PC-9 (cell line): ENCODE measurements around the gene SNURF.

Experiments
- EZH2 ChIP-seq: fragments of 200-600 bp; sonication (generic); IDR thresholded peaks from 2 replicates; pipeline ENCODE4 v1.8.0; 2017; ENCODE audit warnings: antibody characterized with exemption, low read depth
- TF ChIP-seq, protein P1 (sequence below): fragments of 200-600 bp; sonication (generic); conservative IDR thresholded peaks from 2 replicates; pipeline ENCODE4 v1.6.1; 2017; ENCODE audit warnings: mixed run types, antibody characterized with exemption, mild to moderate bottlenecking, moderate library complexity

DNA sequence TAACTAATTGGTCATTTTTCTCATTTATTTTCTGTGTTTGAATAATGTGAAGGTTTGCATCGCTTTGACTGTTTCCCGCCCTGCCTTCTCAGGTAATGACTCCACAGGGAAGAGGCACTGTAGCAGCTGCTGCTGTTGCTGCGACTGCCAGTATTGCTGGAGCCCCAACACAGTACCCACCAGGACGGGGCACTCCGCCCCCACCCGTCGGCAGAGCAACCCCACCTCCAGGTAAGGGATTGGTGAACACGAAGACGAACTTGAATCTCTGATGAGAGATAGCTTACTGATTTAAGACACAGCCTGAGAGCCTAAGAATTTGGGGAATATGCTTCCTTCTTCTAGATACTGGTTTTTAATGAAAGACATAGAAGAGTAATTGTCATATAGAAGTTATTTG is 22.9 kb downstream of the SNURF start:
- TF ChIP-seq, protein P1, sequence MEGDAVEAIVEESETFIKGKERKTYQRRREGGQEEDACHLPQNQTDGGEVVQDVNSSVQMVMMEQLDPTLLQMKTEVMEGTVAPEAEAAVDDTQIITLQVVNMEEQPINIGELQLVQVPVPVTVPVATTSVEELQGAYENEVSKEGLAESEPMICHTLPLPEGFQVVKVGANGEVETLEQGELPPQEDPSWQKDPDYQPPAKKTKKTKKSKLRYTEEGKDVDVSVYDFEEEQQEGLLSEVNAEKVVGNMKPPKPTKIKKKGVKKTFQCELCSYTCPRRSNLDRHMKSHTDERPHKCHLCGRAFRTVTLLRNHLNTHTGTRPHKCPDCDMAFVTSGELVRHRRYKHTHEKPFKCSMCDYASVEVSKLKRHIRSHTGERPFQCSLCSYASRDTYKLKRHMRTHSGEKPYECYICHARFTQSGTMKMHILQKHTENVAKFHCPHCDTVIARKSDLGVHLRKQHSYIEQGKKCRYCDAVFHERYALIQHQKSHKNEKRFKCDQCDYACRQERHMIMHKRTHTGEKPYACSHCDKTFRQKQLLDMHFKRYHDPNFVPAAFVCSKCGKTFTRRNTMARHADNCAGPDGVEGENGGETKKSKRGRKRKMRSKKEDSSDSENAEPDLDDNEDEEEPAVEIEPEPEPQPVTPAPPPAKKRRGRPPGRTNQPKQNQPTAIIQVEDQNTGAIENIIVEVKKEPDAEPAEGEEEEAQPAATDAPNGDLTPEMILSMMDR, result no peak
- TF ChIP-seq EZH2, result no peak
